ENCODE results near the gene LSG1. TPM values are rescaled to one million over a fixed set of nuclear protein-coding genes. Genes with fewer than 3 reads are reported as not detected.

LSG1 gene
- total RNA-seq, 4 donors from 2014 or later, result 18.7 to 69.9 (median 52.8) TPM

- WGBS, 2 donors (ENCODE audit: low coverage in 1 of 2), result 79 to 93% methylated on average over 3 to 6 of the region's 6 CpGs
- no peaks in the 10 kb centered on the region for H3K9me3 ChIP-seq
- in situ Hi-C loops (cut with MboI; ENCODE audit: low pct_ligation_motif_present in 1 of 4, low pct_unique_long_range_greater_than_20kb in 1 of 4, low sequenced_read_pairs in 3 of 4), result loop anchor here (10.0 to 25.0 kb wide), 5 partner anchors 273 to 848 kb away; partner anchors contain the start of gene PPP1R2 (in 2 of the 4)
- no peaks in the 10 kb centered on the region for H3K36me3 ChIP-seq
- TF ChIP-seq CTCF (IDR thresholded peaks at IDR 0.05), result no peak
- no peak for TF ChIP-seq POLR2AphosphoS5 (IDR thresholded peaks at IDR 0.05)
- no peak for TF ChIP-seq EP300 (IDR thresholded peaks at IDR 0.05; ENCODE audit: low read depth)
- no peak for TF ChIP-seq POLR2A (IDR thresholded peaks at IDR 0.05)
- no peak overlapping the region for H3K4me3 ChIP-seq
- H3K27me3 ChIP-seq, result no peaks in the 10 kb centered on the region
- intact Hi-C loops (cut with DNase I; ENCODE audit: low total_unique reads), result loop anchor here (5.0 to 10.0 kb wide), 2 partner anchors 568 to 856 kb away; partner anchors contain the start of gene PPP1R2
- peak overlapping the region; percentile 75 to 93 (median 89) for H3K27ac ChIP-seq
- peaks cover 0 to 41% (median 28%) of the 10 kb centered on the region in 4 donors for H3K4me1 ChIP-seq
- no peak for DNase-seq
Observed at GRCh38 chr3:194688946-194689345, 17.0 kb upstream of the LSG1 start.

DNA sequence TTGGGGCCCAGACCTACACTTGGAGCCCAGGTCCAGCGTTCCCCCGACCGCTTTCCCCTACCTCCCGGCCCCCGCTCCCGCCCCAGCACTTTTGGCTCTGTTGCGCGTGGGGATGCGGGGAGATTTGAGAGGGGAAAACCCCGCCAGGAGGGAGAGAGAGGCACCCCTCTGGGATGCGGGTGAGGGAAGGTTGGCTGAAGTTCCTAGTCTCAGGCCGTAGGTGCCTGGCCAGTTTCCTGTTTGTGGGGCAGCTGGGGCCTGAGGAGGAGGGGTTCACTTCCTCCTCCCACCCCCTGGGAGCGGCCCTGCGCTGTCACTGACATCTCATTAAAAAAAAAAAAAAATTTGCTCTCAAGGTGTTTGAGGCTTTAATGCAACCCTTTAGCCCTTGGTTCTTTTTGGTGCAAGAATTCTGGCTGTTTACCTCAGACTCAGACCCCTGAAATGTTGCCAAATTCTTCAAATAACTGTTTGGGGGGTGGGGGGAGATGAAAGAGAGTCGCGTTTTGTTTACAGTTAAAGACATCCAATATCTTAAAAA lies 16.3 kb upstream of the LSG1 start:
- H3K27me3 ChIP-seq, result no peaks in the 10 kb centered on the region
- H3K36me3 ChIP-seq, result no peaks in the 10 kb centered on the region
- peaks cover 0 to 42% (median 28%) of the 10 kb centered on the region in 4 donors for H3K4me1 ChIP-seq
- WGBS, 2 donors (ENCODE audit: low coverage in 1 of 2), result 17 to 28% methylated on average over 2 to 15 of the region's 16 CpGs
- in situ Hi-C loops (cut with MboI; ENCODE audit: low pct_ligation_motif_present in 1 of 4, low pct_unique_long_range_greater_than_20kb in 1 of 4, low sequenced_read_pairs in 3 of 4) (loop anchor here (10.0 to 25.0 kb wide), 5 partner anchors 274 to 849 kb away; partner anchors contain the start of gene PPP1R2 (in 2 of the 4)), intact Hi-C loops (cut with DNase I; ENCODE audit: low total_unique reads) (loop anchor here (5.0 to 10.0 kb wide), 2 partner anchors 569 to 857 kb away; partner anchors contain the start of gene PPP1R2)
- H3K4me3 ChIP-seq, result peak overlapping the region; percentile 54 to 89 (median 72)
- H3K9me3 ChIP-seq, result no peaks in the 10 kb centered on the region
- TF ChIP-seq POLR2A (IDR thresholded peaks at IDR 0.05), result peak; percentile 36
- TF ChIP-seq POLR2AphosphoS5 (IDR thresholded peaks at IDR 0.05), result no peak
- peak overlapping the region; percentile 75 to 93 (median 89) for H3K27ac ChIP-seq
- DNase-seq, result peak; percentile 61

GRCh38 chr3:194687638-194688199 lies 15.7 kb upstream of the LSG1 start:
- H3K4me1 ChIP-seq, result peaks cover 0 to 47% (median 34%) of the 10 kb centered on the region in 4 donors
- intact Hi-C loops (cut with DNase I; ENCODE audit: low total_unique reads) (loop anchor here (5.0 to 10.0 kb wide), 2 partner anchors 570 to 857 kb away; partner anchors contain the start of gene PPP1R2), in situ Hi-C loops (cut with MboI; ENCODE audit: low pct_ligation_motif_present in 1 of 4, low pct_unique_long_range_greater_than_20kb in 1 of 4, low sequenced_read_pairs in 3 of 4) (loop anchor here (10.0 to 25.0 kb wide), 5 partner anchors 275 to 850 kb away; partner anchors contain the start of gene PPP1R2 (in 2 of the 4))
- no peak for TF ChIP-seq EP300 (IDR thresholded peaks at IDR 0.05; ENCODE audit: low read depth)
- peak; percentile 30 to 49 (median 45) for TF ChIP-seq CTCF (IDR thresholded peaks at IDR 0.05)
- peak; percentile 27 to 69 (median 44) for TF ChIP-seq POLR2AphosphoS5 (IDR thresholded peaks at IDR 0.05)
- peak overlapping the region; percentile 75 to 93 (median 89) for H3K27ac ChIP-seq
- peak; percentile 86 for DNase-seq
- H3K27me3 ChIP-seq, result no peaks in the 10 kb centered on the region
- H3K9me3 ChIP-seq, result no peaks in the 10 kb centered on the region
- peak overlapping the region; percentile 54 to 89 (median 72) for H3K4me3 ChIP-seq
- 20% methylated on average over 29 of the region's 57 CpGs; no CpG with 5 or more reads in 1 of the 2 donors for WGBS, 2 donors (ENCODE audit: low coverage in 1 of 2)
- no peaks in the 10 kb centered on the region for H3K36me3 ChIP-seq

GRCh38 chr3:194686816-194687637 lies 15.0 kb upstream of the LSG1 start:
- H3K27me3 ChIP-seq, result no peaks in the 10 kb centered on the region
- H3K9me3 ChIP-seq, result no peaks in the 10 kb centered on the region
- peak; percentile 29 for DNase-seq
- intact Hi-C loops (cut with DNase I; ENCODE audit: low total_unique reads), result loop anchor here (5.0 to 10.0 kb wide), 2 partner anchors 570 to 858 kb away; partner anchors contain the start of gene PPP1R2
- WGBS, 2 donors (ENCODE audit: low coverage in 1 of 2), result 7% methylated on average over 57 of the region's 86 CpGs; no CpG with 5 or more reads in 1 of the 2 donors
- H3K36me3 ChIP-seq, result no peaks in the 10 kb centered on the region
- TF ChIP-seq CTCF (IDR thresholded peaks at IDR 0.05), result no peak
- TF ChIP-seq EP300 (IDR thresholded peaks at IDR 0.05; ENCODE audit: low read depth), result no peak
- TF ChIP-seq POLR2AphosphoS5 (IDR thresholded peaks at IDR 0.05), result peak in 1 of 3 donors; percentile 22
- no peak for TF ChIP-seq POLR2A (IDR thresholded peaks at IDR 0.05)
- in situ Hi-C loops (cut with MboI; ENCODE audit: low pct_ligation_motif_present in 1 of 4, low pct_unique_long_range_greater_than_20kb in 1 of 4, low sequenced_read_pairs in 3 of 4), result loop anchor here (10.0 to 25.0 kb wide), 5 partner anchors 275 to 850 kb away; partner anchors contain the start of gene PPP1R2 (in 2 of the 4)
- peak overlapping the region; percentile 86 to 93 (median 89) for H3K27ac ChIP-seq
- H3K4me1 ChIP-seq, result peaks cover 0 to 52% (median 35%) of the 10 kb centered on the region in 4 donors
- peak overlapping the region; percentile 54 to 89 (median 72) for H3K4me3 ChIP-seq

All from transverse colon (tissue), 4 donors.